Thyroid gland (tissue), 4 donors: ENCODE measurements around the gene TSKU. TPM values are rescaled to one million over a fixed set of nuclear protein-coding genes. Genes with fewer than 3 reads are reported as not detected.
"Not testable (repeated sequence)": the region's sequence is repeated elsewhere in the genome, so short reads cannot be mapped to it uniquely, and the experiment has no call there.

Experiments
- DNase-seq, 2 donors: peaks; one replicate each; pipeline ENCODE4 v3.0.0-alpha.2; 2019
- H3K27ac ChIP-seq, 3 donors: fragments of 200-600 bp; sonication (generic); 1 replicate in 2 of 3; 2 replicates in 1 of 3; pipeline ENCODE4 v1.5.1; 2016 to 2019; ENCODE audit warnings: mild to moderate bottlenecking in 1 of 3, moderate library complexity in 1 of 3
- H3K27me3 ChIP-seq: fragments of 200-600 bp; sonication (generic); one replicate; pipeline ENCODE4 v1.5.1; 2019
- H3K36me3 ChIP-seq, 2 donors: fragments of 200-600 bp; sonication (generic); one replicate each; pipeline ENCODE4 v1.5.1; 2016 to 2019
- H3K4me1 ChIP-seq, 2 donors: fragments of 200-600 bp; sonication (generic); one replicate each; pipeline ENCODE4 v1.5.1; 2017 to 2019
- H3K4me3 ChIP-seq, 3 donors: fragments of 200-600 bp; sonication (generic); replicated peaks in 1 of 3; 1 replicate in 2 of 3; 2 replicates in 1 of 3; pipeline ENCODE4 v1.5.1; 2016; ENCODE audit warnings: mild to moderate bottlenecking in 1 of 3
- H3K9me3 ChIP-seq: fragments of 200-600 bp; sonication (generic); one replicate; pipeline ENCODE4 v1.5.1; 2017
- CTCF ChIP-seq, 6 experiments: fragments of 200-600 bp in 3 of 6; fragments of 450-650 bp in 3 of 6; sonication (generic) in 3 of 6; IDR thresholded peaks; one replicate each; pipeline ENCODE4 v1.5.1; 2016 to 2019; ENCODE audit warnings: antibody characterized with exemption in 6 of 6, mild to moderate bottlenecking in 2 of 6, inconsistent platforms in 1 of 6, moderate library complexity in 1 of 6
- POLR2A ChIP-seq, 2 donors: fragments of 450-650 bp; IDR thresholded peaks; one replicate each; pipeline ENCODE4 v1.6.1; 2017; ENCODE audit warnings: antibody characterized with exemption in 2 of 2, mild to moderate bottlenecking in 2 of 2, moderate library complexity in 1 of 2
- WGBS, 2 donors: methylation state at CpG; one replicate each; pipeline ENCODE4 v1.1.5; 2017; 5-methylcytosine and 5-hydroxymethylcytosine counted together
- intact Hi-C: fragments of 100-400 bp; cut with DNase I; formaldehyde crosslinking; loops from one replicate; pipeline ENCODE4 v1.15.1; 2023
- total RNA-seq, 4 donors: library from RNA; depleted of rRNA; stranded (reverse); fragments of >200 nt; gene quantifications; one replicate each; pipeline ENCODE4 v1.2.3, GENCODE V29; 2016

Gene TSKU
- total RNA-seq, 4 donors from 2014 or later = 95.6 to 152 (median 99.2) TPM

- TF ChIP-seq POLR2A (IDR thresholded peaks at IDR 0.05) = no peak
- no peak for DNase-seq
- Histone ChIP-seq H3K9me3 (no peaks in the 10 kb centered on the region), H3K36me3 (no peaks in the 10 kb centered on the region), H3K27ac (peak overlapping the region; percentile 72 to 87 (median 81)), H3K27me3 (no peaks in the 10 kb centered on the region), H3K4me1 (peaks cover 49 to 81% of the 10 kb centered on the region in 2 donors), H3K4me3 (no peak overlapping the region)
- intact Hi-C loops = no loop called here
- WGBS, 2 donors = 60 to 62% methylated on average over 8 to 12 of the region's 12 CpGs
Observed at GRCh38 chr11:76787911-76788596, 4.9 kb downstream of the TSKU start.

GRCh38 chr11:76788661-76789442 is 5.7 kb downstream of the TSKU start:
- intact Hi-C loops = no loop called here
- peak; percentile 92 to 95 for DNase-seq
- H3K9me3 ChIP-seq = no peaks in the 10 kb centered on the region
- no peak overlapping the region for H3K4me3 ChIP-seq
- 40 to 50% methylated on average over 10 of the region's 10 CpGs for WGBS, 2 donors
- no peaks in the 10 kb centered on the region for H3K27me3 ChIP-seq
- H3K4me1 ChIP-seq = peaks cover 57 to 89% of the 10 kb centered on the region in 2 donors
- peak overlapping the region; percentile 72 to 87 (median 81) for H3K27ac ChIP-seq
- TF ChIP-seq POLR2A (IDR thresholded peaks at IDR 0.05) (peak in 1 of 2 donors; percentile 9), CTCF (IDR thresholded peaks at IDR 0.05) (peak in 1 of 6 experiments; percentile 9)
- H3K36me3 ChIP-seq = no peaks in the 10 kb centered on the region

- H3K9me3 ChIP-seq = no peaks in the 10 kb centered on the region
- DNase-seq = no peak
- WGBS, 2 donors = 94 to 100% methylated on average over 2 of the region's 2 CpGs
- intact Hi-C loops = no loop called here
- H3K4me1 ChIP-seq = peaks cover 61 to 94% of the 10 kb centered on the region in 2 donors
- peak overlapping the region; percentile 72 to 87 (median 81) for H3K27ac ChIP-seq
- no peaks in the 10 kb centered on the region for H3K36me3 ChIP-seq
- H3K27me3 ChIP-seq = no peaks in the 10 kb centered on the region
- TF ChIP-seq POLR2A (IDR thresholded peaks at IDR 0.05) (no peak), CTCF (IDR thresholded peaks at IDR 0.05) (no peak)
- H3K4me3 ChIP-seq = no peak overlapping the region
Observed at GRCh38 chr11:76789443-76789719, 6.2 kb downstream of the TSKU start.

GRCh38 chr11:76790251-76790650 is 7.1 kb downstream of the TSKU start:
- intact Hi-C loops = no loop called here
- Histone ChIP-seq H3K9me3 (no peaks in the 10 kb centered on the region), H3K4me3 (no peak overlapping the region), H3K27me3 (no peaks in the 10 kb centered on the region), H3K36me3 (no peaks in the 10 kb centered on the region), H3K4me1 (peaks cover 58 to 97% of the 10 kb centered on the region in 2 donors), H3K27ac (peak overlapping the region in 1 of 3 donors; percentile 72)
- no peak for DNase-seq
- TF ChIP-seq POLR2A (IDR thresholded peaks at IDR 0.05) = no peak
- no peak for TF ChIP-seq CTCF (IDR thresholded peaks at IDR 0.05)
- WGBS, 2 donors = 80 to 82% methylated on average over 5 of the region's 5 CpGs

- H3K9me3 ChIP-seq, H3K4me3 ChIP-seq, DNase-seq, H3K27me3 ChIP-seq, H3K36me3 ChIP-seq, intact Hi-C loops, H3K27ac ChIP-seq: not testable (repeated sequence)
- peaks cover 49 to 89% of the 10 kb centered on the region in 2 donors for H3K4me1 ChIP-seq
- WGBS, 2 donors = 92 to 95% methylated on average over 4 of the region's 4 CpGs
Observed at GRCh38 chr11:76791002-76791770, 8.0 kb downstream of the TSKU start.
